Astrocyte of the spinal cord (primary cell): ENCODE measurements around the gene ZNF316.

ENCODE experiments used
- DNase-seq: peaks from one replicate; pipeline ENCODE4 v3.0.0; 2011; ENCODE audit warnings: low read depth, low spot score
- H3K4me3 ChIP-seq: 2 replicates; pipeline ENCODE4 v1.5.1; 2011; ENCODE audit warnings: low read depth, mild to moderate bottlenecking, low read length, moderate library complexity
- in situ Hi-C: cut with HindIII; loops from 2 replicates; pipeline ENCODE4 v1.10.0; 2017; ENCODE audit warnings: low sequenced_read_pairs
- TF ChIP-seq, protein P1 (sequence below): IDR thresholded peaks from 2 replicates; pipeline ENCODE4 v1.5.1; 2012; ENCODE audit warnings: low read depth, mild to moderate bottlenecking, low read length, inconsistent platforms

ZNF316 gene

DNA sequence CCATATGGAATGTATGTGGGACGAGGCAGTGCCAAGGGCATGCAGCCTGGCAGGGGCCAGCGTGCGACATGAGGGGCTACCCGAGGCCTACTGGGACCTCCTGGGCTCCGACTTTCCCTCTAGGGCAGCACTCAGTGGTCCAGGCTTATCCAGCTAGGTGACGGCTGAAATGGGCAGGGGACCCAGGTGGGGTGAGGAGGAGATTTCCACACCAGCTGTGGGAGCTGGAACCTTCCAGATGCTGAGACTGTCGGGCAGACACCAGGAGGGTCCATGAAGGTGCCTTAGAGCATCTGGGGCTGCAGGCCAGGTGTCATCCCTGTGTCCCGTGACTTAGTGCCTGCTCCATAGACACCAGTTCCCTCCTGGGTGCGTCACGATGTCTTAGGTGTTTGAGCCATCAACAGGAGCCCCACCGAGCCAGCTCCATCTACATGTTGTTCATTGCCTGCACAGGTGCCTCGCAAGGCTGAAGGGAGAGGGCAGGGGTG is 13.4 kb downstream of the ZNF316 start:
- no peak overlapping the region for H3K4me3 ChIP-seq
- in situ Hi-C loops, result no loop called here
- no peak for DNase-seq
- TF ChIP-seq, protein P1, sequence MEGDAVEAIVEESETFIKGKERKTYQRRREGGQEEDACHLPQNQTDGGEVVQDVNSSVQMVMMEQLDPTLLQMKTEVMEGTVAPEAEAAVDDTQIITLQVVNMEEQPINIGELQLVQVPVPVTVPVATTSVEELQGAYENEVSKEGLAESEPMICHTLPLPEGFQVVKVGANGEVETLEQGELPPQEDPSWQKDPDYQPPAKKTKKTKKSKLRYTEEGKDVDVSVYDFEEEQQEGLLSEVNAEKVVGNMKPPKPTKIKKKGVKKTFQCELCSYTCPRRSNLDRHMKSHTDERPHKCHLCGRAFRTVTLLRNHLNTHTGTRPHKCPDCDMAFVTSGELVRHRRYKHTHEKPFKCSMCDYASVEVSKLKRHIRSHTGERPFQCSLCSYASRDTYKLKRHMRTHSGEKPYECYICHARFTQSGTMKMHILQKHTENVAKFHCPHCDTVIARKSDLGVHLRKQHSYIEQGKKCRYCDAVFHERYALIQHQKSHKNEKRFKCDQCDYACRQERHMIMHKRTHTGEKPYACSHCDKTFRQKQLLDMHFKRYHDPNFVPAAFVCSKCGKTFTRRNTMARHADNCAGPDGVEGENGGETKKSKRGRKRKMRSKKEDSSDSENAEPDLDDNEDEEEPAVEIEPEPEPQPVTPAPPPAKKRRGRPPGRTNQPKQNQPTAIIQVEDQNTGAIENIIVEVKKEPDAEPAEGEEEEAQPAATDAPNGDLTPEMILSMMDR, result no peak

DNA sequence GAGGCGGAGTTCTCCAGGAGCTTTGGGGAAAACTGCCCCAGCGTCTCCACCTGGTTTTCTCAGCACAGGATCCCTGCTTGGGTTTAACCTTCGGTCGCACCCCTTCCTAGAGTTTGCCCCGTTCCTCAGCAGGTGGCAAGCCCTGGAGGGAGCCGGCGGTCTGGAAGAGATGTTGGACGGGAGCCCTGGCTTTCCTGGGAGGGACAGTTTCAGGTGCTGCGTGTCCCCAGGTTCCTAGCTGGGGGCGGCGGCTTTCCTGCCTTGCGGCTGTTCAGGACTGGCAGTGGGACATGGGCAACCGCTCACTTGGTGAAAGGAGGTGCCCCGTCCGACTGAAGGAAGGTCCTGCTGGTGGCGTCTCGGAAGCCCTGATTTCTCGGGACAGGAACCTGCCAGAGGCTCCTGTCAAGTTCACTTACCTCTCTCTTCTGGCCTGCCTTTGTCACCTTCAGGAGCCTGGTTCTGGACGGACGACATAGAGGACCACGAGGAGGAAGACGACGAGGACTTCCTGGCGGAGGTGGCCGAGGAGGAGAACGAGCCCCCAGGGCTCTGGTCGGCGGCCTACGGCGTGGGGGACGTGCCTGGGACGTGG is 14.8 kb downstream of the ZNF316 start:
- TF ChIP-seq, protein P1, result no peak
- in situ Hi-C loops, result no loop called here
- DNase-seq, result no peak
- no peak overlapping the region for H3K4me3 ChIP-seq

DNA sequence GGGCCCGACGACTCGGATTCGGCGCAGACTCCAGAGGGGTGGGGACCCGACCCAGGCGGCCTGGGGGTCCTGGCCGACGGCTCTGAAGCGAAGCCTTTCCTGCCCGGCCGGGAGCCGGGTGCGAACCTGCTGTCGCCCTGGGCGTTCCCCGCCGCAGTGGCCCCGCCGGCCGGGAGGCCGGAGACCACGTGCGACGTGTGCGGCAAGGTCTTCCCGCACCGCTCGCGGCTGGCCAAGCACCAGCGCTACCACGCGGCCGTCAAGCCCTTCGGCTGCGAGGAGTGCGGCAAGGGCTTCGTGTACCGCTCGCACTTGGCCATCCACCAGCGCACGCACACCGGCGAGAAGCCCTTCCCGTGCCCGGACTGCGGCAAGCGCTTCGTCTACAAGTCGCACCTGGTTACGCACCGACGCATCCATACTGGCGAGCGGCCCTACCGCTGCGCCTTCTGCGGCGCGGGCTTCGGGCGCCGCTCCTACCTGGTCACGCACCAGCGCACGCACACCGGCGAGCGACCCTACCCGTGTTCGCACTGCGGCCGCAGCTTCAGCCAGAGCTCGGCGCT is 15.4 kb downstream of the ZNF316 start:
- no peak overlapping the region for H3K4me3 ChIP-seq

DNA sequence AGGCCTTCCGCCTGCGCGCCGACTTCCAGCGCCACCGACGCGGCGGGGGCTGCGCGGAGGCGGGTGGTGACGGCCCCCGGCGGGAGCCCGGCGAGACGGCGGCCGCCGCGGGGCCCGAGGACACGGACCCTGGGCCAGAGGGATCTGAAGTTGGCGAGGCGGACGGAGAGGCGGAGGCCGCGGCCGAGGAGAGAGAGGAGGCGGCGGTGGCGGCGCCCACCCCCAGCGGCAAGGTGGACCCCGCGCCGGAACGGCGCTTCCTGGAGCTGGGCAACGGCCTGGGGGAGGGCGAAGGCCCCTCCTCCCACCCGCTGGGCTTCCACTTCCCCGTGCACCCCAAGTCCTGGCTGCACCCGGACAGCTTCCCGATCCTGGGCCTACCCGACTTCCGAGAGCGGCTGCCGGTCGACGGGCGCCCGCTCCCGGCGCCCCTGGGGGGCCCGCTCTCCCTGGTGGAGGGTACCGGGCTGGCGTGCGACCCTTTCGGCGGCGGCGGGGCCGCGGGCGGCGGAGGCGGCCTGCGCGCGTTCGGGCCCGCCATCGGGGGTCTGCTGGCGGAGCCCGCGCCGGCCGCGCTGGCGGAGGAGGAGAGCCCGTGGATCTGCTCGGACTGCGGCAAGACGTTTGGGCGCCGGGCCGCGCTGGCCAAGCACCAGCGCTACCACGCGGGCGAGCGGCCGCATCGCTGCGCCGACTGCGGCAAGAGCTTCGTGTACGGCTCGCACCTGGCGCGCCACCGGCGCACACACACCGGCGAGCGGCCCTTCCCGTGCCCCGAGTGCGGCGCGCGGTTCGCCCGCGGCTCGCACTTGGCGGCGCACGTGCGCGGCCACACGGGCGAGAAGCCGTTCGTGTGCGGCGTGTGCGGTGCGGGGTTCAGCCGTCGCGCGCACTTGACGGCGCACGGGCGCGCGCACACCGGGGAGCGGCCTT is 16.2 kb downstream of the ZNF316 start:
- TF ChIP-seq, protein P1, result no peak
- no peak overlapping the region for H3K4me3 ChIP-seq
- no peak for DNase-seq
- in situ Hi-C loops, result no loop called here

More for the DNA sequence above, 15.4 kb downstream of the ZNF316 start:
- TF ChIP-seq, protein P1, result no peak
- no peak for DNase-seq
- in situ Hi-C loops, result no loop called here

DNA sequence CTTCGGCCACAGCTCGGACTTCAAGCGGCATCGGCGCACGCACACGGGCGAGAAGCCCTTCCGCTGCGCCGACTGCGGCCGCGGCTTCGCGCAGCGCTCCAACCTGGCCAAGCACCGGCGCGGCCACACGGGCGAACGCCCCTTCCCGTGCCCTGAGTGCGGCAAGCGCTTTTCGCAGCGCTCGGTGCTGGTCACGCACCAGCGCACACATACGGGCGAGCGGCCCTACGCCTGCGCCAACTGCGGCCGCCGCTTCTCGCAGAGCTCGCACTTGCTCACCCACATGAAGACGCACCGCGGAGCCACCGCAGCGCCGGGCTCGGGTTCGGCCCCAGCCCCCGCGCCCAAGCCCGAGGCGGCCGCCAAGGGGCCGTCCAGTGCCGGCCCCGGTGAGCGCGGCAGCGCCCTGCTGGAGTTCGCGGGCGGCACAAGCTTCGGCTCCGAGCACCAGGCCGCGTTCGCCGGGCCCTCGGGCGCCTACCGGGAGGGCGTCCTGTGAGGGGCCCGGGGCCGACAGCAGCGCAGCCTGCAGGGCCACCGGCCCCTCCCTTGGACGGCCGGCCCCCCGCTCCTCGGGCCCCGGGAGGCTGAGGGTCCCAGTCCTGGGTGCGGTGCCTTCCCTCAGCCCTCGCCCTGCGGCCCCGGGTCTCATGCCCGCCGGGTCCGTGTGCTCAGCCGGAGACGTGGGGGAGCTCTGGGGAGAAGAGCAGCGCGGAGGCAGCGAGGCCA is 17.2 kb downstream of the ZNF316 start:
- no peak for DNase-seq
- TF ChIP-seq, protein P1, result no peak
- in situ Hi-C loops, result no loop called here
- H3K4me3 ChIP-seq, result no peak overlapping the region
